ENCODE measurements around the gene POT1.

Gene POT1

GRCh38 chr7:124914298-124914697 is 15.3 kb downstream of the POT1 start:
- DNase-seq (ENCODE audit: low read depth in 2 of 3, low spot score in 2 of 3), result no peak

- no peak for DNase-seq (ENCODE audit: low read depth in 2 of 3, low spot score in 2 of 3)
Measured at GRCh38 chr7:124912972-124913371, 16.7 kb downstream of the POT1 start.

- DNase-seq (ENCODE audit: low read depth in 2 of 3, low spot score in 2 of 3), result no peak
Measured at GRCh38 chr7:124909808-124910207, 19.8 kb downstream of the POT1 start.

GRCh38 chr7:124908259-124908658 is 21.4 kb downstream of the POT1 start:
- no peak for DNase-seq (ENCODE audit: low read depth in 2 of 3, low spot score in 2 of 3)

- no peak for DNase-seq (ENCODE audit: low read depth in 2 of 3, low spot score in 2 of 3)
Measured at GRCh38 chr7:124907490-124907889, 22.1 kb downstream of the POT1 start.

- DNase-seq (ENCODE audit: low read depth in 2 of 3, low spot score in 2 of 3), result no peak
Measured at GRCh38 chr7:124898531-124898930, 31.1 kb downstream of the POT1 start.

- no peak for DNase-seq (ENCODE audit: low read depth in 2 of 3, low spot score in 2 of 3)
Measured at GRCh38 chr7:124896001-124896400, 33.6 kb downstream of the POT1 start.

- no peak for DNase-seq (ENCODE audit: low read depth in 2 of 3, low spot score in 2 of 3)
Measured at GRCh38 chr7:124893140-124893827, 36.3 kb downstream of the POT1 start.

GRCh38 chr7:124887247-124887646 is 42.4 kb downstream of the POT1 start:
- DNase-seq (ENCODE audit: low read depth in 2 of 3, low spot score in 2 of 3), result no peak

GRCh38 chr7:124881981-124882380 is 47.6 kb downstream of the POT1 start:
- DNase-seq (ENCODE audit: low read depth in 2 of 3, low spot score in 2 of 3), result no peak

GRCh38 chr7:124879771-124880170 is 49.9 kb downstream of the POT1 start:
- no peak for DNase-seq (ENCODE audit: low read depth in 2 of 3, low spot score in 2 of 3)

- DNase-seq (ENCODE audit: low read depth in 2 of 3, low spot score in 2 of 3), result no peak
Measured at GRCh38 chr7:124879103-124879502, 50.5 kb downstream of the POT1 start.

GRCh38 chr7:124874644-124875163 is 54.9 kb downstream of the POT1 start:
- DNase-seq (ENCODE audit: low read depth in 2 of 3, low spot score in 2 of 3), result no peak

- DNase-seq (ENCODE audit: low read depth in 2 of 3, low spot score in 2 of 3), result no peak
Measured at GRCh38 chr7:124857672-124858235, 71.9 kb downstream of the POT1 start.

- no peak for DNase-seq (ENCODE audit: low read depth in 2 of 3, low spot score in 2 of 3)
Measured at GRCh38 chr7:124856299-124856888, 73.2 kb downstream of the POT1 start.

GRCh38 chr7:124843336-124843735 is 86.3 kb downstream of the POT1 start:
- no peak for DNase-seq (ENCODE audit: low read depth in 2 of 3, low spot score in 2 of 3)

GRCh38 chr7:124840435-124840834 is 89.2 kb downstream of the POT1 start:
- DNase-seq (ENCODE audit: low read depth in 2 of 3, low spot score in 2 of 3), result no peak

- no peak for DNase-seq (ENCODE audit: low read depth in 2 of 3, low spot score in 2 of 3)
Measured at GRCh38 chr7:124839687-124840086, 89.9 kb downstream of the POT1 start.

GRCh38 chr7:124836173-124836572 is 93.5 kb downstream of the POT1 start:
- no peak for DNase-seq (ENCODE audit: low read depth in 2 of 3, low spot score in 2 of 3)

- DNase-seq (ENCODE audit: low read depth in 2 of 3, low spot score in 2 of 3), result no peak
Measured at GRCh38 chr7:124818807-124819206, 110.8 kb downstream of the POT1 start.

- no peak for DNase-seq (ENCODE audit: low read depth in 2 of 3, low spot score in 2 of 3)
Measured at GRCh38 chr7:124813994-124814798, 115.4 kb downstream of the POT1 start.

- DNase-seq (ENCODE audit: low read depth in 2 of 3, low spot score in 2 of 3), result no peak
Measured at GRCh38 chr7:124812764-124813163, 116.9 kb downstream of the POT1 start.
